NCI-H526 treated with DMSO at 0.1 percent for 48 hours (cell line): ENCODE measurements around the gene EYA2.
"Not testable (repeated sequence)": the region's sequence is repeated elsewhere in the genome, so short reads cannot be mapped to it uniquely, and the experiment has no call there.

ENCODE experiments used
- DNase-seq: peaks from one replicate; lab custom pipeline; 2025; lab: John Stamatoyannopoulos, UW

The EYA2 gene

DNA sequence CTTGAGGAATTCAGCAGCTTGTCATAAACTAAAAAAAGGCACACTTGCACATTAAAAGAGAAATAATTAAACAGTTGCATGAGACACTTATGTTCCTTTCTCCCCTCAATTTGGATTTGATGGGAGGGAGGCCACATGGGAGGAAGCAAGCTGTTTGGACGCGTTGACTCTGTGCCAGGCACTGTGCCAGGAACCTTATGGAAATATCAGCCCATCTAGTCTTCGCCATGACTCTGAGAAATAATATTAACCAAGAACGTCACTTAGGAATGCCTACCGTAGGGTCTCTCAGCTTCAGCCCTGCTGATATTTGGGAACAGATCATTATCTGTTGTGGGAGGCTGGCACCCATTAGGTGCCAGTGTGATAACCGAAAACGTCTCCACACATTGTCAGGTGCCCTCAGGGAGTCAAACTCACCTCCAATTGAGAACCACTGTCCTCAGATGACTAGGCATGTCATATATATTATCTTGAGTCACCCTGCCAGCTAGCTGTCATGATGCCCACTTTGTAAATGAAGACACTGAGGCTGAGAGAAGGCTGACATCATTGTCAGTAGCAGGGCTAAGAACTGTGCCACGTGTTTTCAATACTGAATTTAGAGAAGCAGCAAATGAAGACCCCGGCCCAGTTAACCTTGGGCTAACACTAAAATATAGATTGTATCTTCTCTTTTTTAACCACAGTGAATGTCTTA is 36.1 kb downstream of the EYA2 start:
- no peak for DNase-seq

DNA sequence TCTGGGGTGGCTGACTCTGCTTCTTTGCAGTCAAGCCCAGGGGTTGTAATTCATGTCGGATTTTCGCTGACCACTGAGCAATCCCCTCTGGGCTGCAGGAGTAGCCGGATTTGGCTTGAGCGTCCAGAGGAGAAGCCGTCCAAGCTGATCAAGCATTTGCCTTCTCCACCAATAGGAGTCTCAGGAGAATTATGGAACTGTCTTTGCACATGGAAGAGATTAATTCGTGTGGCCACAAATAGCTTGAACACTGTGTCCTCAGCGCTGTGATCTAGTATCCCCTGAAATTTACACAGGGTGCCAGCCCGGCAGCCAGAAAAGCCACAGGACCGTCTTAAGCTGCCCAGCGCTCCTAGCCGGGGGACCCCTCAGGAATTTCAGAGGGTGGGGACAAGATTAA is 37.1 kb downstream of the EYA2 start:
- DNase-seq, result no peak

DNA sequence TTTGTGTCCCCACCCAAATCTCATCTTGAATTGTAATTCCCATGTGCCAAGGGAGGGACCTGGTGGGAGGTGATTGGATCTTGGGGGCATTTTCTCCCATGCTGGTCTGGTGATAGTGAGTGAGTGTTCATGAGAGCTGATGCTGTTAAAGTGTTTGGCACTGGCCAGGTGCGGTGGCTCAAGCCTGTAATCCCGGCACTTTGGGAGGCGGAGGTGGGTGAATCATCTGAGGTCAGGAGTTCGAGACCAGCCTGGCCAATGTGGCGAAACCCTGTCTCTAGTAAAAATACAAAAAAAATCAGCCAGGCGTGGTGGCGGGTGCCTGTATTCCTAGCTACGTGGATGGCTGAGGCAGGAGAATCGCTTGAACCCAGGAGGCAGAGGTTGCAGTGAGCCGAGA is 37.8 kb downstream of the EYA2 start:
- DNase-seq, result not testable (repeated sequence)

DNA sequence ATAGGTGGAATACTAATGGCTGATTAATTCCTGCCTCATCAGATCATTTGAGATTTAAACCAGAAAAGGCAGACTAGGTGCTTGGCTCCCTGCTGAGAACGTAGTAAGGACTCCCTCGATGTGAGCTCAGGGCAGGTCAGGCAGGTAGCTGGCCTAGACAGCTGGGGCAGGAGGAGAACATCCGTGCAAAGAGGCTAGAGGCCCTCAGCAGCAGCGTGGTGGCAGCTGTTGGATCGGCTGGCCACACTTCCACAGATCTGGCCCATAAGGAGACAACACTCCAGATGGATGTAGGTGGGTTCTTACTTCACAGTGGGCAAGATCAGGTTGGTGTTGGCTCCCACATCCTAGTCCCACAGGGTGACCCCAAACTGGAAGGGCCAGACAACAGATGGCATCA is 38.5 kb downstream of the EYA2 start:
- no peak for DNase-seq

DNA sequence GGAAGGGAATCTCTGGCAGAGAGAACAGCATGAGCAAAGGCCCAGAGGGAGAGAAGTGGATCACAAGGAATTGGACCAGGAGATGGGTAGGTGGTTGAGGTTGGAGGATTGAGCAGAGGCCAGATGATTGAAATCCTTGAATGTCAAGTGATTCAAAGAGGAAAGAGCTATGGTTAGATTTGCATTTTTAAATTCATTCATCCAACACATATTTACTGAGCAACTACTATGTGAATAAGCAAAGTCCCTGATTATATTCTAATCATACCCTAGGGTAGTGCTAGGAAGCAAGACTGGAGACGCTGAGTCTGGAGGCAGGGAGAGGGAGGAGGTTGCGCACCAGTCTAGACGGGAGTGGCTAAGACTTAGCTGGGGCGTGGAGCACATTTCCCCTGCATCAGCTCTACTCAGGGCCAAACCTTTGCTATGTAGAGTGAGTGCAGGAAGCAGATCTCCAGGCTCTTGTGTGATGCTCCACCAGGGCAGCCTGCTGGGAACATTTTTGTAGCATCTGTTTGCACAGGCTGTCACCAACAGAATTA is 40.2 kb downstream of the EYA2 start:
- DNase-seq, result no peak

DNA sequence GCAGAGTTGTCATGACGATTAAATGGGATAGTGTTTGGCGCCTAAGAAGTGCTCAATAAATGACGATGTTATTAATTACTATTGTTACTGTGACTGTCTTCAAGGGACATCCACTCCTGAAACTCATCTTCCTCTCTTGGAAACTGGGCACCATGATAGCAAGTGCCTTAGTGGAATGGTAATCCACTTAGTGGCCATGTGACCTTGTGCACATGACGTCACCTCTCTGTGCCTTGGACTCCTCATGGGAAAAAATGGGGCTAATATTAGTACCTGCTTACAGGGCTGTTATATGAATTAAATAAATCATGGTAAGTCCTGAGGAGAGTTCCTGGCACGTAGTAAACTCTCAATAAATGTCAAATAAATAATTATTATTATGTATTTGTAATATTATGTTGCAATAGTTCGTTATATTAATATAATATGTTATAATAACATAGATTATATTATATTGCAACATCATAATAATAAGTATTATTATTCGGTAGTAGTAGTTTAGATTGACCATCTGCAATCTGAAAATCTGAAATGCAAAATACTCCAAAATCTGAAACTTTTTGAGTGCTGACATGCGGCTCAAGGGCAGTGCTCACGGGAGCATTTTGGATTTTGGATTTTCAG is 40.9 kb downstream of the EYA2 start:
- no peak for DNase-seq

DNA sequence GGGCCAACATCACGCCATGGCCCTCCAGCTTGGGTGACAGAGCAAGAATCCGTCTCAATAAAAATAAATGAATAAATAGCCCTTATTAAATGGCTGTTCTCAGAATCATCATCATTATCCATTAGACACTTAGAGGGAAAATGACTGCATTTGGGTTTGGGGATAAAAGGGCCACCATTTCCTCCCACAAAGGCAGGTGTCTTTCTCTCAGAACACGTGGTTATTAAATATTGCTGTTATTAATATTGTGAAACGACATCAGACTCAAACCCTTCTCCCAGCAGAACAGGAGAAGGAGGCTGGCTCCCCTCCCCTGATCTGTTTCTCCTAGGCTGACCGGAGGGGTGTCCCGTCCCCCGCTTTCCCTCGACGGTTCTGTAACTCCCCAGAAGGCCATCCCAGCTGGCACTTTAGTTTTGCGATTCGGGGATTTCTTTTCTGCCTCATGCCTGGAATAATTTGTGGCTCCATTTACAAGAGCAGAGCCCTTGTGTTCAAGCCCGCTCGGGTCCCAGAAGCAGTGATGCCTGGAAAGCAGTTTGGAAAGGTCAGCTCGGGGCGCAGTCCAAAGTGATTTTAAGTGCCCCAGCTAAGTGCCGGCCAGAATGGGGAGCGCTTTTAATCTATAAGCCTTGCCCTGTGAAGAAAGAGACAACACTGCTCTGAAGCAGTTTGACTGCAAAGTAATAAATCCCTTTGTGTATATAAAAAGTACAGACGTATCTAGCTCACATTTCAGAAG is 41.9 kb downstream of the EYA2 start:
- DNase-seq, result no peak

DNA sequence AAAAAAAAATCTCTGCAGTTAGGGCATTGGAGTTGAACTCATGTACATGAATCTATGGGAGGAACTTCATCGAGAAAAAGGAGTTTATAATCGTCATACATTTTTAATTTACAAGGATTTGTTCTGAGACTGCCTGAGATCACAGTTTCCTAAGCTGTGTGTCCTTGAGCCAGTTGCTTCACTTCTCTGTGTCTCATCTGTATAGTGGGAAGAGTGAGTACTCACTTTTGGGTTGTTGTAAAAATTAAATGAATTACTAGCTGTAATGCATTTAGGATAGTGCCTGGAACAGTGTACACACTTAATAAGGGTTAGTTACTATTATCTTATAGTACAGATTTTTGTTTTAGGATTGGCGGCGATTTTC is 42.5 kb downstream of the EYA2 start:
- no peak for DNase-seq

DNA sequence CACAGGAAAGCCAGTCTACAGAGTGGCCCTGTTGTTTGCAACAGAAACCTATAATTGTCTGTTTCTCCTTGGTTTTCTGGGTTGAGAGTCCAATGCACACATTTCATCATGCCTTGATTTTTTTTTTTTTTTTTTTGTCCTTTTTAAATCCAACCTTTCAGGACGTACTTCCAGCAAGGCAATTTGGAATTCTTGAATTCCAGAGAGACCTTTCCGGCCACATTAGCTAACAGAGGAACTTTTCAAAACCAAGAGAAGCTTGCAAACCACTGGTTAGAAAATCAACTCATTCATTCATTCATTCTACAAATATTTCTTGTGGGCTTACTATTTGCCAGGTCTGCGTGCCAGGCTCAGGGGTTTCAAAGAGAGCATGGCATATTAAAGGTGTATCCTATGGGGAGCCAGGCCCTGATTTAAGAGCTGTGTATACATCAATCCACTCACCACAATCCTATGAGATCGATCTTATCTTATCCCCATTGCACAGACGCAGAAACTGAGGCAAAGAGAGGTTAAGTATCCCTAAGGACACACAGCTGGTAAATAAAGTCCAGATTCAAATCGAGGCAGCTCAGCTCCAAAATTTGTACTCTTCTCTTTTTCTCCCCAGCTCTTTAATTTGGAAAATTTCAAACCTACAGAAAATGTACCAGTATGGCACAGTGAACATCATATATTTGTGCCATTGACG is 43.0 kb downstream of the EYA2 start:
- DNase-seq, result no peak

DNA sequence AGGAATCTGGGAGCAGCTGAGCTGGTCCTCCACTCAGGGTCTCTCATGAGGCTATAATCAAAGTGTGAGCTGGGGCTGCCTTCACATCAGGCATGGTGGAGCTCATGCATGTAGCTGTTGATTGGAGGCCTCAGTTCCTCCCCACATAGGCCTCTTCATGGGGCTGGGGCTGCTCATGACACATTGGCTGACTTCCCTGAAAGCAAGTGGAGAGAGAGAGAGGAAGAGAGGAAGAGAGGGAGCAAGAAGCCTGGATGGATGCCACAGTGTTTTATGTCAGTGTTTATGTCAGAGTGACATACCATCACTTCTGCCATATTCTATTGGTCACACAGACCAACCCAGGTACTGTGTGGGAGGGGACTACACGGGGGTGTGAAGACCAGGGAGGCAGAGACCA is 43.8 kb downstream of the EYA2 start:
- DNase-seq, result no peak

DNA sequence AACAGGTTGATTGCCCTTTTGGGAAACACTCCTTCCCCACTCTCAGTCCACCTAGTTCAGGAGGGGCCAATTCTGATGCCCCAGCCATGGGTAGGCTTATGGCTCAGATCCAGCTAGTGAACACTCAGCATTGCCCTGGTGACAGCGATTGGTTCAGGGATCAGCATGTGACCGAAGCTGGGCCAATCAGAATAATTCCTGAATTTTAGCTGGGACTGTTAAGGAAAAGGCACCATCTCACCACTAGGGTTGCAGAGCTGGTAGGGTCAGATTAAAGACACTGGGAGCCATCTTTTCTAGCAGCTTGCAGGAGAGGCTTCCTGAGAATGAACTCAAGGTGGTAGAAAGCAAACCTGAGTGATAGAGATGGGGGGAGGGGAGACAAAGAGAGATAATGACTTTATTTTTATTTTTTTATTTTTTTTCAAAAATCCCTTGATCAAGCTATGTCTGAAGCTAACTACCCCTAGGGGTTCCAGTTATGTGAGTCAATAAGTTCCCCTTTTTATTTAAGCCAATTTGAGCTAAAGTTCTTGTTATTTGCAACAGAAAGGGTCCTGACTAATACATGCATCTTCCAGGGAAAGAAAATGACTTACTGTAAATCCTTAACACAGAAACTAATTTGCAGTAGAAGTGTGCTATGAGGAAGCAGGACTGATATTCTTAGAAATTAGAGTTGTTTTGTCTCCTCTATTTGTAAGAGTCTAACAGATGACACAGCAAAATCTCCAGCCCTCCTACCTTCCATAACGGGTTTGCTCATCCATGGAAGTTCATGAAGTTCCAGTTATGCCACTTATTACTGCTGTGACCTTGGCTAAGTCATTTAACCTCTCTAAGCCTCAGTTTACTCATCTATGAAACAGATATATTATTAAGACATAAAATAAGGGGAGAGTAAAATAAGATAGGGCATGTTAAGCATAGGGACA is 44.7 kb downstream of the EYA2 start:
- no peak for DNase-seq

DNA sequence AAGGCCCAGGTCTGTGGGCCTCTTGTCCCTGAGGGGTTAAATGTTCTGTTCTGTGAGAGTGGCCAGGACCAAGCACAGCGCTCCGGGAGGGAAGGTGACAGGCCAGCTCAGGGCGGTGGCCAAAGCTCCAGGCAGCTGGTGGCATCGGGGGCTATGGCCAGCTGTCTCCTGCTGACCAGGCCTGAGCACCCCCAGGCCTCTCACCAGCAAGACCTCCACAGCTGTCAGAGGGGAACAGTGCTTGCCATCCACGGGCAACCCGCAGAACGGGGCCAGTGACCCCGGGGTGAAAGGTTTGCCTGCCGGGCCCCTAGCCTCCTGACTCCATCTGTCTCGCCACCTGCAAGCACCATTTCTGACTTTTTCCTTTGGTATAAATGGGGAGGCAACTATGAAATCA is 46.0 kb downstream of the EYA2 start:
- DNase-seq, result no peak

DNA sequence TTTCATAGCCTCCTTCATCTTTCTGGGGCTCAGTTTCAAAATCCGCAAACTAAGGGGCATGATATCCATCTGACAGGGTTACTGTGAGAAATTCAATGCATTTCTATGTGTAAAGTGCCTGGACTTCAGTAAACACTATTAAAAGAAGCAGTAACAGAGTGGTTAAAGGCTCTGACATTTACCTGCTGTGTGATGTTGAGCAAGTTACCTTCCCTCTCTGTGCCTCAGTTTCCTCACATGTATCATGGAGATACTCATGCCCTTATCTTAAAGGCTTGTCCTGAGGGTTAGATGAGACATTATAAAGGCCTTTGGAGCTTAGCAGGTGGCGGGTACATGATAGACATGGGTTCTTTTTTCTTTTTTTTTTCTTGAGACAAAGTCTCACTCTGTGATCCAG is 46.8 kb downstream of the EYA2 start:
- no peak for DNase-seq

DNA sequence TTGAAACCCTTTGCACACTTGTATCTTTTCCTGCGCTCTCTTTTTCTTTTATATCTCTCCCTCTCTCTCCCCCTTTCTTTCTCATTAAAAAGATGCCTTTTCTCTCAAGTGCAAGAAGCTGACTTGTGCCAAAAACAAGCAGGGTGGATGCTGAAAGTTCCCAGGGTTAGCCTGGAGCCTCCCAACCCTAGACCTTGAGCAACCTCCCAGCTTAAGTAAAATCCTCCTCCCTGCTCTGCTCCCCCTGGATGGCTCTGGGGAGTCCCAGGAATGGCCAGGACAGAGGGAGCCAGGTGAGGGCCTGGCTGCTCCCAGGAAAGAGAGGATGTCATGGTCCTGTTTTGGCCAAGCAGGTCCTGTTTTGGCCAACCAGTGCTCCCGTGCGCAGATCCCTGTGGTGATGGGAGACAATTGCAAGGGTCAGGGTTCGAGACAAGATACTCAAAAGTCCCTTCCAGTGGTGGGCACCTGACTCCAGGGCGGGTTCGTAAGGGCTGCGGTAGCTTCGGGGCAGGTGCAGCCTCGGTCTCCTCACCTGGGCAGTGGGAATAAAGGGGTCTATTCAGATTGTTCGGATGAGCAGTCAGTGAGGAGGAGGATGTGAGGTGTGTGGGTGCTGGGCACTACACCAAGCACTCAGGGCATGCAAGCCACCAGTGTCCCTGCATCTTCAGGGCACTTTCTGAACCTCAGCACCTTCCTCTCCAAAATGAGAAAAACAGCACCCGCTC is 49.4 kb downstream of the EYA2 start:
- no peak for DNase-seq

DNA sequence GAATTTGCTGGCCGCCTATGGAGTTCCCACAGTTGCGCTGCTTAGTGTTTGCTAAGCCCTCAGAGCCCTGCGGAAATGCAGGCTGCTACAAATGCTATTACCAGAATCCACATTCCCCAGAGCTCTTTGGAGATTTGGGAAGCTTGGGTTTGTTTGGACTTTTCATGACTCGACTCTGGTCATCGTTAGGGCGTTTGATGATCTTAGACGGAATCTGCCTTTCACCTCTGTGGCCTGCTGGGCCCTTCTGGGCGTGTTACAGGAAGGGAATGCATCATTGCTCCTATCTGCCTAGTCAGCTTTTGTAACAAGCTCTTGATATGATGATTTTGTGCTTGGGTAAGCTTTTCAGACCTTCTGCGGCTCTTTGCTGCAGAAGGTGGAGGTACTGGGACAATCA is 50.8 kb downstream of the EYA2 start:
- DNase-seq, result no peak

DNA sequence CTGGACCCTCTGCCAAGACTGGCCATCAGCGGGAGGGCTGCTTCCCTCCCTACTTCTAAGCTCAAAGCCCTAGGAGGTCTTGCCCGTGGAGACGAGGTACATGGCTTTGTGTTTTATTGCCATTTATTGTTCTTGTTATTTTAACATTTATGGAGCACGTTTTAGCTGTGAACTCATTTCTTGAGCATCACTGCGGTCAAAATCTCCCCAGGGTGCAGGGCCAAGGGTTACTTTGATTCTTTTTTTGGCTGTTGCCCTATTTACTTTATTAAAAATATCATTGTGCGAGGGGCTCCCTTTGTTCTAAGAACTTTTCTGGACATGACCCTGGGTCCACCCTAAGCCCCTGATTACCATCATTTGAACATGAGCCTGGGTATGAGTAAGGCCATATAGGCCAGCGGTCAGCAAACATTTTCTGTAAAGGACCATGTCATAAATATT is 51.6 kb downstream of the EYA2 start:
- no peak for DNase-seq

DNA sequence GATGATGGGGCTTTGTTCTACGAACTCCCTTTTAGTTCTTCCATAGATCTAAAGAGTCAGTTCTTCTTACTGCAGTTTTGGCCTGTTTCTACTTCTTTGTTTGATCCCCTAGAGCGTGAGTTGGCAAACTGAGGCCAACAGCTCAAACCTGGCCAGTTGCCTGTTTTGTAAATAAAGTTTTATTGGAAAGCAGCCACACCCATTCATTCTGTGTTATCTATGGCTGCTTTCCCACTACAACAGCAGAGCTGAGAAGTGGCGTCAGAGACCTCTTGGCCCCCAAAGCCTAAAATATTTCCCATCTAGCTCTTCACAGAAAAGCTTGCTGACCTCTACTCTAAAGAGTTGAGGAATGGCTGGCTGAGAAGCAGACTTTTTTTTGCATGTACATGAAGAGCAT is 52.2 kb downstream of the EYA2 start:
- no peak for DNase-seq

DNA sequence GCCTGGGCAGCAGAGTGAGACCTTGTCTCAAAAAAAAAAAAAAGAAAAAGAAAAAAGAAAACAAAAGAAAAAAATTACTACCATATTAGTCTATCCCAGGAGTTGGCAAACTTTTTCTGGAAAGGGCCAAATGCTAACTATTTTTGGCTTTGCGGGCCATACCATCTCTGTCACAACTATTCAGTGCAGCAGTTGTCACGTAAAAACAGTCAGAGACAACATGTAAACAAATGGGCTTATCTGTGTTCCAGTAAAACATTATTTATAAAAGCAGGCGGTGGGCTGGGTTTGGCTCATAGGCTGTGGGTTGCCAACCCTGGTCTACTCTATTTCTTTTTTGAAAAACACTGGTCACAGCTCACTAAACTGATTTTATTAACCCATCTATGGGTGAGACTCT is 53.4 kb downstream of the EYA2 start:
- DNase-seq, result no peak

DNA sequence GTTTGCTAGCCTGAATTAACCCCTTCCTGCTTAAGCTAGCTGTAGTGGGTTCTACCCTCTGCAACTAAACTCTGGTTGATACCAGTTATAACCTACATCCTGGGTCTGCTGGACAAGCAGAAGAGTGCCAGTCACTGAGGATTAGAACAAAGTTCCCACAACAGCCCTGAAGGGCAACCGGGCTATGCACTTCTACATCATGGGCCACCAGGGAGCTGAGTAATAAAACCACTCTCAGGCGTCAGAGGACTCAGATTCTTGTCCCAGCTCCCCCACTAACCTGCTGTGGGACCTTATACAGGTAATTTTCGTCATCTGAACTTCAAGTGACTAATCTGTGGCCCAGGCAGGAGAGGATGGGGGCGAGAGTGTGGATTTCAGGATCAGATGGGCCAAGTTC is 56.8 kb downstream of the EYA2 start:
- DNase-seq, result no peak

DNA sequence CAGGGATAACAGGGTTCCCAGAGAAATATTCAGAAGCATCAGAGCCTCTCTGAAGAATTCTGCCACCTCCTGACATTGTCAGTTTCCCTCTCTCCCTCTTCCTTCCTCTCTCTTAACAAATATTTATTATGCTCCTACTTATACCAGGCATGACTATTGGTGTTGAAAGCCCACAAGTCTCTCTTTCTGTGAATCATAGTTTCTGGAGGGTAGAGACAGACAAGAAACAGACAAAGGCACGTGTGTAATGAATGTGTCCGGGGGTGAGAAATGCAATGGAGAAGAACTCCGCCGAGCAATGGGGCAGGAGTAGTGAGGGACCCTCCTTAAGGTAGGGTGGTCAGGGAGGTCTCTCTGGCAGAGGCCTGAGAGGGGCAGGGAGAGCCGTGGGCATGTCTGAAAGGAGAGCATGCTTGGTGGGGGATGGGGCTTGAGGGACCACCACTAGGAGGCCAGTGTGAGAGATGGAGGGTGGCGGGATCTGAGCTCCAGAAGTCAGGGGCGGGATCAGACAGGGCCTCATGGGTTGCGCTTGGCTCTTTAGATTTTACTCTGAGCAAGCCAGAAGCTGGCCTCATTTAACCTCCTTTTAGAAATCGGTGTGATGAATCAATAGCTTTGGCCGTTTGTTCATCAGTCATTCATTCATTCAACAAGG is 57.3 kb downstream of the EYA2 start:
- DNase-seq, result no peak
